ENCODE data around the gene TNNT2. TPM values are rescaled to one million over a fixed set of nuclear protein-coding genes. Genes with fewer than 3 reads are reported as not detected.

The TNNT2 gene
- total and polyA plus RNA-seq, 2 donors (not counting 1 experiment from before 2014, with no cell fraction given), result not detected

- ChIA-PET CTCF (no interaction called here), POLR2A (no interaction called here)
- Mint-ChIP-seq H3K27ac (no peak overlapping the region), H3K4me1 (no peaks in the 10 kb centered on the region), H3K27me3 (peaks cover 7% of the 10 kb centered on the region), H3K9me3 (ENCODE audit: insufficient read depth) (no peaks in the 10 kb centered on the region), H3K4me3 (no peak overlapping the region)
- intact Hi-C loops (cut with micrococcal nuclease), result no loop called here
- Histone ChIP-seq H3K79me2 (ENCODE audit: control insufficient read depth, insufficient read depth, low read length) (no peaks in the 10 kb centered on the region), H2AFZ (ENCODE audit: insufficient read depth, low read depth, low read length, poor library complexity, severe bottlenecking) (no peak overlapping the region), H3K9ac (ENCODE audit: low read length) (no peak overlapping the region), H3K36me3 (replicated peaks in 1 of 2; ENCODE audit: control extremely low read depth in 1 of 2, control insufficient read depth in 1 of 2, extremely low read depth in 1 of 2, insufficient read depth in 2 of 2, low read length in 1 of 2) (no peaks in the 10 kb centered on the region), H4K20me1 (ENCODE audit: control insufficient read depth, insufficient read depth, low read length, poor library complexity, severe bottlenecking) (no peaks in the 10 kb centered on the region), H3K9me3 (ENCODE audit: control extremely low read depth in 1 of 3, control insufficient read depth in 2 of 3, insufficient read depth in 1 of 3, low read length in 2 of 3) (no peaks in the 10 kb centered on the region), H3K4me2 (replicated peaks; ENCODE audit: low read depth, low read length, poor library complexity, severe bottlenecking) (no peak overlapping the region), H3K27me3 (replicated peaks in 1 of 4; ENCODE audit: control extremely low read depth in 1 of 4, control insufficient read depth in 3 of 4, insufficient read depth in 4 of 4, low read length in 3 of 4) (no peaks in the 10 kb centered on the region), H3K4me1 (ENCODE audit: control insufficient read depth in 2 of 2, insufficient read depth in 2 of 2, low read length in 2 of 2) (no peaks in the 10 kb centered on the region), H3K4me3 (ENCODE audit: control extremely low read depth in 1 of 5, extremely low read depth in 1 of 5, insufficient read depth in 1 of 5, low read depth in 2 of 5, low read length in 4 of 5) (no peak overlapping the region), H3K27ac (ENCODE audit: low read length in 2 of 2) (no peak overlapping the region)
- 95% methylated on average over 7 of the region's 9 CpGs for WGBS (ENCODE audit: insufficient coverage)
- no peak for ATAC-seq (ENCODE audit: low read depth)
- no peak for DNase-seq
- TF ChIP-seq EZH2 (IDR thresholded peaks at IDR 0.05; ENCODE audit: borderline replicate concordance, insufficient read depth, low read depth, low read length, poor library complexity, severe bottlenecking), result no peak
- TF ChIP-seq CTCF (IDR thresholded peaks at IDR 0.05), result no peak
Observed at GRCh38 chr1:201336711-201337450, 40.6 kb downstream of the TNNT2 start.

GRCh38 chr1:201335901-201336300, 41.6 kb downstream of the TNNT2 start:
- H3K27me3 Mint-ChIP-seq, result peaks cover 6% of the 10 kb centered on the region
- Histone ChIP-seq H4K20me1 (ENCODE audit: control insufficient read depth, insufficient read depth, low read length, poor library complexity, severe bottlenecking) (no peaks in the 10 kb centered on the region), H3K9ac (ENCODE audit: low read length) (no peak overlapping the region), H3K4me1 (ENCODE audit: control insufficient read depth in 2 of 2, insufficient read depth in 2 of 2, low read length in 2 of 2) (no peaks in the 10 kb centered on the region), H3K4me2 (replicated peaks; ENCODE audit: low read depth, low read length, poor library complexity, severe bottlenecking) (no peak overlapping the region), H3K36me3 (replicated peaks in 1 of 2; ENCODE audit: control extremely low read depth in 1 of 2, control insufficient read depth in 1 of 2, extremely low read depth in 1 of 2, insufficient read depth in 2 of 2, low read length in 1 of 2) (no peaks in the 10 kb centered on the region), H3K4me3 (ENCODE audit: control extremely low read depth in 1 of 5, extremely low read depth in 1 of 5, insufficient read depth in 1 of 5, low read depth in 2 of 5, low read length in 4 of 5) (no peak overlapping the region), H3K79me2 (ENCODE audit: control insufficient read depth, insufficient read depth, low read length) (no peaks in the 10 kb centered on the region), H3K27me3 (replicated peaks in 1 of 4; ENCODE audit: control extremely low read depth in 1 of 4, control insufficient read depth in 3 of 4, insufficient read depth in 4 of 4, low read length in 3 of 4) (peaks cover 0 to 2% (median 0%) of the 10 kb centered on the region in 4 experiments), H2AFZ (ENCODE audit: insufficient read depth, low read depth, low read length, poor library complexity, severe bottlenecking) (no peak overlapping the region), H3K9me3 (ENCODE audit: control extremely low read depth in 1 of 3, control insufficient read depth in 2 of 3, insufficient read depth in 1 of 3, low read length in 2 of 3) (no peaks in the 10 kb centered on the region), H3K27ac (ENCODE audit: low read length in 2 of 2) (no peak overlapping the region)
- no peaks in the 10 kb centered on the region for H3K4me1 Mint-ChIP-seq
- no peak overlapping the region for H3K27ac Mint-ChIP-seq
- WGBS (ENCODE audit: insufficient coverage), result 66% methylated on average over 3 of the region's 3 CpGs
- POLR2A ChIA-PET, result no interaction called here
- ATAC-seq (ENCODE audit: low read depth) (no peak), DNase-seq (no peak)
- CTCF ChIA-PET, result no interaction called here
- intact Hi-C loops (cut with micrococcal nuclease), result no loop called here
- TF ChIP-seq EZH2 (IDR thresholded peaks at IDR 0.05; ENCODE audit: borderline replicate concordance, insufficient read depth, low read depth, low read length, poor library complexity, severe bottlenecking) (no peak), CTCF (IDR thresholded peaks at IDR 0.05) (no peak)
- H3K9me3 Mint-ChIP-seq (ENCODE audit: insufficient read depth), result no peaks in the 10 kb centered on the region
- H3K4me3 Mint-ChIP-seq, result no peak overlapping the region

Data from B cell (primary cell).